Fibroblast of peridontal ligament (primary cell): ENCODE results near the gene ZNF534.
"Not testable (repeated sequence)": the region's sequence is repeated elsewhere in the genome, so short reads cannot be mapped to it uniquely, and the experiment has no call there.

Experiments used
- DNase-seq: peaks from one replicate; pipeline ENCODE4 v3.0.0-alpha.2; 2010; ENCODE audit errors: extremely low read depth

The ZNF534 gene

DNA sequence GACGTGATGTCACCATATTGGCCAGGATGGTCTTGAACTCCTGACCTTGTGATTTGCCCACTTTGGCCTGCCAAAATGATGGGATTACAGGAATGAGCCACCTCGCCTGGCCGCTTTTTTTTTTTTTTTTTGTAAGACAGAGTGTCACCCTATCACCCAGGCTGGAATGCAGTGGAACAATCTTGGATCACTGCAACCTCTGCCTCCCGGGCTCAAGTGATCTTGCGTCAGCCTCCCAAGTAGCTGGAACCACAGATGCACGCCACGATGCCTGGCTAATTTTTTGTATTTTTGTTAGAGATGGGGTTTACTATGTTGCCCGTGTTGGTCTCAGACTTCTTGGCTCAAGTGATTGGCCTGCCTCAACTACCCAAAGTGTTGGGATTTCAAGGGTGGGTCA lies 69.6 kb downstream of the ZNF534 start:
- no peak for DNase-seq

DNA sequence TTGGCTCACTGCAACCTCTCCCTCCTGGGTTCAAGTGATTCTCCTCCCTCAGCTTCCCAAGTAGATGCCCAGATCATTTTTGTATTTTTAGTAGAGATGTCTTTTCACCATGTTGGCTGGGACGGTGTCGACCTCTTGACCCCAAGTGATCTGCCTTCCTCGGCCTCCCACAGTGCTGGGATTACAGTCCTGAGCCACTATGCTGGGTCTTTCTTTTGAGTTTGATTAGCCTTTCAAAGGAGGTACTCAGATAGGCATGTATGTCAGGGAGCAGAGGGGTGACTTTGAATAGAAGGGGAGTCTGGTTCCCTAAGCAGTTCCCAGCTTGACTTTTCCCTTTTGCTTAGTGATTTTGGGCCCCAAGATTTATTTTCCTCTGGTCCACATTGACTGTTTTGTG lies 71.5 kb downstream of the ZNF534 start:
- not testable (repeated sequence) for DNase-seq

DNA sequence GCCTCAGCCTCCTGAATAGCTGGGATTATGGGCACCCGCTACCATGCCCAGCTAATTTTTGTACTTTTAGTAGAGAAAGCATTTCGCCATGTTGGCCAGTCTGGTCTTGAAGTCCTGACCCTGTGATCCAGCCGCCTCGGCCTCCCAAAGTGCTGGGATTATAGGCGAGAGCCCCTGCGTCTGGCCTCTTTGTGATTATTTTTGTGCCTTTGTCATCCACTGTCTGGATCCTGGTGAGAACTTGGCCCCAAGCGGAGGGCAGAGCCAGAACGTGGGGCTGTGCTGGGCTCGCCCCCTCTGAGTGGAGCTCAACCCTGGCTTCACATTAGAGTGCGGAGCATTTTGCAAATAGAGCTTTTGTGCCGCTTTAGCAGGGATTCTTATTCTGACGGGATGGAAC lies 72.0 kb downstream of the ZNF534 start:
- not testable (repeated sequence) for DNase-seq
